GM12892 (cell line): ENCODE data around the gene ZMIZ2.

Experiments used
- DNase-seq: peaks from one replicate; pipeline ENCODE4 v3.0.0; 2011; ENCODE audit not compliant: insufficient read length
- FAIRE-seq: peaks from 2 replicates; lab custom pipeline; 2011; peaks lifted over from hg19 to GRCh38; lab: Jason Lieb, UNC
- POLR2A ChIP-seq: IDR thresholded peaks from 2 replicates; pipeline ENCODE4 v1.6.1; 2011; ENCODE audit warnings: low read depth, low read length, control low read depth
- POLR2AphosphoS5 ChIP-seq: IDR thresholded peaks from 2 replicates; pipeline ENCODE4 v1.6.1; 2011; ENCODE audit warnings: low read depth, low read length, control low read depth
- TAF1 ChIP-seq: IDR thresholded peaks from 2 replicates; pipeline ENCODE4 v1.6.1; 2011; ENCODE audit warnings: low read depth, mild to moderate bottlenecking, control low read depth, low read length, borderline replicate concordance

Gene ZMIZ2

DNA sequence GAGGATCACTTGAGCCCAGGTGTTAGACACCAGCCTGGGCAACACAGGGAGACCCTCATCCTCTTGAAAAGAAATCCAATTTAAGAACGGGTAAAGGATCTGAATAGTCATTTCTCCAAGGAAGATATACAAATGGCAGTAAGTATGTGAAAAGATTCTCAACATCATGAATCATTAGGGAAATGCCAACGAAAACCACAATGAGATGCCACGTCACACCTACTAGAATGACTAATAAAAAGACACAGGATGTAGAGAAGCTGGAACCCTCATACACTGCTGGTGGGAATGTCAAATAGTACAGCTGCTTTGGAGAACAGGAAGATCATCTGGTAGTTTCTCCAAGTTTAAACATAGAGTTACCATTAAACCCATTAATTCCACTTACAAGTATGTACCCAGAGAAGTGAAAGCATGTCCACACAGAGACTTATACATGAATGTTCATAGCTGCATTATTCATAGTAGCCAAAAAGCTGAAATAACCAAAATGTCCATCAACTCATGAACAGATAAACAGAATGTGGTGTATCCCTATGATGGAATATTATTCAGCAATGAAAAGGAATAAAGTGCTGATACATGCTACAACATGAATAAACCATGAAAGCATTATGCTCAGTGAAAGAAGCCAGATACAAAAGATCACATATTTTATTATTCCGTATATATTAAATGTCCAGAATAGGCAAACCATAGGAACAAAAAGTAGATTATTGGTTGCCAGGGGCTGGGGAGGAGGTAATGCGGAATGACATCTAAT lies 13.1 kb upstream of the ZMIZ2 start:
- DNase-seq (no peak), FAIRE-seq (peak; percentile 70)
- TF ChIP-seq POLR2AphosphoS5 (no peak), TAF1 (no peak), POLR2A (no peak)

DNA sequence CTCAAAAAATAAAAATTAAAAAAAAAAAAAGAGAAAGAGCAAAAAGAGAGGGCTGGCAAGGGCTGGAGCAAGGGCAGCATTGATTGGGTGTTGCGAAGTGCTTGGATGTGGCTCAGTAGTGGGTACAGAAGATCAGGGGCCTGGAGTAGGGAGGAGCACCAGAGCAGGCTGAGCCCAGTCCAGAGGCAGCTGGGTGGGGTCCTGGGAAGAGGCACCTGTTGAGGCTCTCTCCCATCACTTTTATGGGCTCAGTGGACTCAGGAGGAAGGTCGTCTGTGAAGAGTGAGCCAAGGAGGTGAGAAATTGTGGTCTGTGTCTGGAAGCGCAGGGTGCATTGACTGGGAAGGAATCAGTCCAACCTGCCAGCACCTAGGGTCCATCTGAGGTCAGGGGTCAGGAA lies 11.8 kb upstream of the ZMIZ2 start:
- no peak for FAIRE-seq
- TF ChIP-seq POLR2AphosphoS5 (no peak), POLR2A (no peak), TAF1 (no peak)
- DNase-seq = no peak

DNA sequence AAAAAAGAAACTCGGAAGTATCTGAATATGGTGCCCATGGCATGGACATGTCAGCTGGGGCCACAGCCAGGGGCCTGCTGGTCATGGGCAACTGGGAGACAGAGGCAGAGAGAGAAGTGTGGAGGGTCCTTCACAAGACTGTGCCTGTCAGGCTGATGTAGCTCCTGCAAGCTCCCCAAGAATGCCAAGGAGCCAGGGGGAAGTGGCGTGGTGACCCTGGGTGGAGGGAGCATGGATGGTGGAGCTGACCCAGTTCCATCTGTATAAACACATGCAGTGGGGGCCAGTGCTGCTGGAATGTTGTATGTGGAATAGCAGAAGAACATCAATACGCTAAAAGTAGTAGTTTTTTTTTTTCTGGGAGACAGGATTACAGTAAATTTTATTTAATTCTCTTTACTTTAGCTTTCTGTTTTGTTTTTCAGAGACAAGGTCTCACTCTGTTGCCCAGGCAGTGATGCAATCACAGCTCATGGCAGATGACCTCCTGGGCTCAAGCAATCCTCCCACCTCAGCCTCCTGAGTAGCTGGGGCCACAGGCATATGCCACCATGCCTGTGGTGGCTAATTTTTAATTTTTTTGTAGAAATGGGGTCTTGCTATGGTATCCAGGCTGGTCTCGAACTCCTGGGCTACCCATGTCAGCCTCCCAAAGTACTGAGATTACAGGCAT lies 10.5 kb upstream of the ZMIZ2 start:
- DNase-seq = no peak
- no peak for FAIRE-seq
- TF ChIP-seq POLR2A = no peak
- no peak for TF ChIP-seq POLR2AphosphoS5
- TF ChIP-seq TAF1 = no peak

DNA sequence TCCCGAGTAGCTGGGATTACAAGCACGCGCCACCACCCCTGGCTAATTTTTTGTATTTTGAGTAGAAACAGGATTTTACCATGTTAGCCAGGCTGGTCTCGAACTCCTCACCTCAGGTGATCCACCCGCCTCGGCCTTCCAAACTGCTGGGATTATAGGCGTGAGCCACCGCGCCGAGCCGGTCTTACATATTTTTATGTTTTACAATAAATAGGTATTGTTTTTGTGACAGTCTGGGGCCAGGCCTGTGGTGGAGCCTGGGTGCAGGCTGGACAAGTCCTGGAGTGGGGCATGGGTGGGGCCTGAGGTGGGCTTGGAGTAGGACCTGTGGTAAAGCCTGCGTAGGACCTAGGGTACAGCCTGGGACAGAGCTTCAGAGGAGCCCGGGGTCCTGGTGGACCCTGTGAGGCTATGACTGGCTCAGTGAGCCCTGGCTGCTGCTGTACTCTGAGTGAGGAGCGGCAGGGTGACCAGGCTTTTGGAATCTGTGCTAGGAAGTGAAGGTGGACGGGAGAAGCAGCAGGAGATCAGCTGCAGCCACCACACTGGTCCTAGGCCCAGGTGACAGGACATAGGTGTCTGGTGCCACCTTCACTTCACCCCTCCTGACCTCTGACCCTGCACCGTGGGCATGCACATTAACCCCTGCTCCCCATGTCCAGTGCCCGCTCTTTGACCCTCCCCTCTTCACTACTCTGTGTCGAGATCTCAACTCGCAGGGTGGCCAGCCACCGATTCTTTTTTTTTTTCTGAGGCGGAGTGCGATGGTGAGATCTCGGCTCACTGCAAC lies 9.6 kb upstream of the ZMIZ2 start:
- TF ChIP-seq TAF1 (no peak), POLR2AphosphoS5 (no peak), POLR2A (no peak)
- no peak for DNase-seq
- FAIRE-seq = no peak

DNA sequence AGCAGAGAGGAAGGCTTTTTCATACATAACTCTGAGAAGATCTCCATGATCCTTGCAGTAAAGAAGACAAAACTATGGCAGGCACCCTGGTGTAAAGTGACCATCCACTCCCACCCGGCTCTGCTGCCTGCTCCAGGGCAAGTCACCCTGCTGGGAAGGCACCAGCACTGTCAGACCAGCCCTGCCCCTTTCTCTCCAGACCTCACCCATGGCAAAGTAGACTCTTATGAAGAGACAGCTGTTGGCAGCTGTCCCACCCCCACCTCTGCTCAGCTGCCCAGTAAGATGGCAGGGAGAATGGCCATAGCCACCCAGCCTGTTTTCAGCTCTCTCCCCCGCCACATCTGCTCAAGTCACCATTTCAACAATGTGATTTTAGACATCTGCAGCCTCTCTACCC lies 8.6 kb upstream of the ZMIZ2 start:
- DNase-seq (no peak), FAIRE-seq (no peak)
- TF ChIP-seq POLR2A (no peak), TAF1 (no peak), POLR2AphosphoS5 (no peak)

DNA sequence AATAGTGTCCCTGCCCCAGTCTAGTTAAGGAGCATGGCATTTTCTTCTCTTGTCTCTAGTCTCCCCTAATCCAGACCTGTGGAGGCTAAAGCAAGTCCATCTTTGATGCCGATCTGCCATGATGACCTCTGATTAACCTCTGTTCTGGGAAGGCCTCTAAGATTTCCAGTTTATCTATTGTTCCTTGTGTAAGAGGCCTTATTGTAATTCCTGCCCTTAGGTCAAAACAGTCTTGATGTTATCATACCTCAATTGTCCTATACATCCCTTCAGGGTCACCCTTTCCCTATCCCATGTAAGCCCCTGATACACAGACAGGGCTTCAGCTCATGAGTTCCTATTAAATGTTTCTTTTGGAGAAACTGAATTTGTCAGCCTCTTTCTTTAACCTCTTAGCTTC lies 4.9 kb upstream of the ZMIZ2 start:
- FAIRE-seq = no peak
- TF ChIP-seq POLR2AphosphoS5 = no peak
- TF ChIP-seq TAF1 = no peak
- no peak for TF ChIP-seq POLR2A
- DNase-seq = no peak

DNA sequence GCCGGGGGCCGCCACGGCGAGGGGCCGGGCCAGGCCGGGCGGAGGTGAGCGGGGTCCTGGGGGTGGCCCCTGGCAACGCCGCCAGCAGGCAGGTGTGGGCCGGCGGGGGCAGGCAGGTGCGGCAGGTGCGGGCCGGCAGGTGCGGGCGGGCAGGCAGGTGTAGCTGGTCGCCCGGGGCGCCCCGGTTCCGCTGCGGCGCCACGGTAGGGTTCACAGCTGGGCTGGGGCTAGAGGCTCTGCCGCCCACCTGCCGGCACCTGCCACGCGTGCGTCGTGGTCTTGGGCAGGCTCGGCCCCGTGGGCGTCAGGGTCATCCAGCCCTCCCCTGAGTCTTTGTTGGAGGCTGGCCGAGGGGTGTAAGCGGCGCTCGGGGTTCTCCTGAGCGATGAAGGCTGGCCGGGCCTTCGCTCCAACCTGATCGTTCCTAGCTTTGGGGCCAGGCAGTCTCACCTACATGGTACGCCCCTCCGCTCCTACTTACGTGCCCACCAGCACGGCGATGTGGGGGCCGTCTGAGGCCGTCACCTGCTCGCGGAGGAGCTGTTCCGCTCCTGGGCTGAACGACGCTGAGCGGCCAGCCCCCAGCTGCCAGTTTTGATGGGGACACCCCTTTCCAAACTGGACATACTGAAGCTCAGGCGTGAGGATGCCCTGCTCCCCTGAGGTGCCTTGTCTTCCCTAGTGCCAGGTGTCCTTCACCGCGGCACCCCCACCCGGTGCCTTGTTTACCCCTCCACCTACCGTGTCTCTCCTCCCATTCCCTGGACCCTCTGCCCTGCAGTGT lies 493 bp downstream of the ZMIZ2 start:
- TF ChIP-seq TAF1 = no peak
- TF ChIP-seq POLR2A = no peak; the same call in 1 of the 2 replicates
- peak; percentile 61; the same call in 1 of the 2 replicates for TF ChIP-seq POLR2AphosphoS5
- FAIRE-seq (no peak), DNase-seq (no peak)

DNA sequence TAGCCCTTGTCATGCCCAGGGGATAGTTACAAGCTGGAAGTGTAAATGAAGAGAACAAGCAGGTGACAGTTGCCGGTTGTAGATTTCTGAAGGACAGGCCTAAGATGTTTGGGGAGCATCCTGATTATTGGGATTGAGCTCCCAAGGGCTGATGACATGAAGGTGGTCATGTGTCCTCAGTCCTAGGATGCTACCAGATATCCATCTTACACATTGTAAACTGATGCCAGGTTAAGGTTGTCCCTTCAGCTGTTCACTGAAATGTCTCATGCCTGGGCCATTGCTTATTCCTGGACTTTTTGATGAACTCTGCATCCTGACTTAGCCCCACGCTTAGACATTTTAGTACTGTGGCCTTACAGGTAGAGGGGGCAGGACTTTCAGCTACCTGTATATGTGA lies 1.3 kb downstream of the ZMIZ2 start:
- FAIRE-seq = peak; percentile 73
- TF ChIP-seq TAF1 = no peak

DNA sequence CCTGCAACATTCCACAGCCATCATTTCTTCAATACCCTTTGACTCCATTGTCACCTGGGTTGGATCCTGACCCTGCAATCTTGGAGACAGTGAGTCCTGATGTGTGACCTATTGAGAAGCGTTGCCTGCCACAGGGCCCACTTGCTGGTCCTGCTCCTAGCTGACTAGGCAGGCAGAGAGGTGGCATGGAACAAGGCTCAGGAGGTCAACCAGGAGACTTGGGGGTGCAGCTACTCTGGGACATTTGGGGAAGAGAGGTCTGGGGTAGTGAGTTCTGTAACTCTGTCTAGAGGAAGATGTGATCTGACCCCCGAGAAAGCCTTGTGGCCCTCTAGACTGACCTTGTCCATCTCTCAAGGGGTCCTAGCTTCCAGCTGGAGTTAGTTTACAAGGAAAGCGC lies 1.8 kb downstream of the ZMIZ2 start:
- TF ChIP-seq POLR2AphosphoS5 (no peak; the same call in 1 of the 2 replicates), POLR2A (no peak; the same call in 1 of the 2 replicates), TAF1 (no peak)
- DNase-seq (no peak), FAIRE-seq (no peak)

More for the DNA sequence above, 1.3 kb downstream of the ZMIZ2 start:
- DNase-seq = no peak

DNA sequence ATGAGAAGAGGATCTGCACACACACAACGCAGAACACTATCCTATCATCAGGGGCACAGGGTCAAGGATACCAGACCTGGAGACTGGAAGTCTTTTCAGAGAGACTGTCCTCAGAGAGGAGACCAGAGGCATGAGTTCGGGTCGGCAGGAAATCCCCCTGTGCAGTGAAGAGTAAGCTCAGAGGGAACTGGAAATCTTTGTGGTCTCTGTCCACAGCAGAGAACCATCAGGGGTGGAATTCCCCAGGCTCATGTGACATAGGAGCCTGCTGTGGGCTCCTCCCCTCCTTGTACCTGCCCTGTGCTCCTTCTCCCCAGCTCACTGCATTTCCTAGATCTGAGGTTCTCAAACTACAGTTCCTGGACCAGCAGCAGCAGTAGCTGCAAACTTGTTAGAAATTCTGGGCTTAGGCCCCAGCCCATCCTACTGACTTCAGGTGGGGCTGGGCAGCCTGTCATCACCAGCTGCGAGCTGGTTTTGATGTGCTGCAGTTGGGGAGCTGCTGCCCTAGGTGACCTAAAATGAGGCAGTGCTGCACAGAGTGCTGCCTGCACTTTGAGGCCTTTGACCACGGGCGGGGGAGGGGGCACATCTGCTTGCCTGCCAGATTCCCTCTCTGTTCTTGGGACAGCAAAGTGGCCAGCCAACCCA lies 2.4 kb downstream of the ZMIZ2 start:
- TF ChIP-seq TAF1 (no peak; the same call in 1 of the 2 replicates), POLR2AphosphoS5 (peak; percentile 61), POLR2A (peak; percentile 68)
- DNase-seq (peak; percentile 62), FAIRE-seq (peak; percentile 27)
